ENCODE data around the gene MLX. TPM values are rescaled to one million over a fixed set of nuclear protein-coding genes. Genes with fewer than 3 reads are reported as not detected.

Gene MLX
- total RNA-seq, 1 experiment from 2014 or later = 33.7 TPM

GRCh38 chr17:42521036-42521435 lies 45.9 kb upstream of the MLX start:
- Histone ChIP-seq H3K27ac (ENCODE audit: low read depth, low read length, poor library complexity, severe bottlenecking) (no peak overlapping the region), H3K36me3 (ENCODE audit: insufficient read depth, low read length, poor library complexity, severe bottlenecking) (no peaks in the 10 kb centered on the region), H3K4me1 (ENCODE audit: insufficient read depth, low read length, poor library complexity, severe bottlenecking) (peaks cover 29% of the 10 kb centered on the region), H3K4me3 (ENCODE audit: low read depth, low read length, poor library complexity, severe bottlenecking) (no peak overlapping the region), H3K27me3 (replicated peaks; ENCODE audit: insufficient read depth, low read depth, low read length, poor library complexity) (no peaks in the 10 kb centered on the region), H3K9me3 (ENCODE audit: low read depth, low read length, poor library complexity, severe bottlenecking) (no peaks in the 10 kb centered on the region)
- BruUV-seq (replicated peaks) = no TSS peak
- intact Hi-C loops (cut with micrococcal nuclease; ENCODE audit: unreplicated experiment) = loop anchor here (10.0 kb wide), 1 partner anchor 206 kb away; no protein-coding TSS in a partner anchor
- POLR2A ChIA-PET (ENCODE audit: low non-redundant PET) = interaction anchor here (0.6 kb wide), 1 partner anchor 19 kb away, joined by 4 read pairs; no protein-coding TSS in a partner anchor
- DNase-seq (ENCODE audit: low spot score) = no peak
- CTCF ChIA-PET = no interaction called here
- TF ChIP-seq EZH2 (IDR thresholded peaks at IDR 0.05; ENCODE audit: borderline replicate concordance, low read depth, low read length, poor library complexity, severe bottlenecking) = no peak
- TF ChIP-seq CTCF (conservative IDR thresholded peaks at IDR 0.05; ENCODE audit: low read depth, low read length) = no peak

- BruUV-seq (replicated peaks) = no TSS peak
- Histone ChIP-seq H3K9me3 (ENCODE audit: low read depth, low read length, poor library complexity, severe bottlenecking) (no peaks in the 10 kb centered on the region), H3K27ac (ENCODE audit: low read depth, low read length, poor library complexity, severe bottlenecking) (no peak overlapping the region), H3K4me1 (ENCODE audit: insufficient read depth, low read length, poor library complexity, severe bottlenecking) (peaks cover 29% of the 10 kb centered on the region), H3K36me3 (ENCODE audit: insufficient read depth, low read length, poor library complexity, severe bottlenecking) (no peaks in the 10 kb centered on the region), H3K4me3 (ENCODE audit: low read depth, low read length, poor library complexity, severe bottlenecking) (no peak overlapping the region), H3K27me3 (replicated peaks; ENCODE audit: insufficient read depth, low read depth, low read length, poor library complexity) (no peaks in the 10 kb centered on the region)
- DNase-seq (ENCODE audit: low spot score) = no peak
- POLR2A ChIA-PET (ENCODE audit: low non-redundant PET) = no interaction called here
- TF ChIP-seq EZH2 (IDR thresholded peaks at IDR 0.05; ENCODE audit: borderline replicate concordance, low read depth, low read length, poor library complexity, severe bottlenecking) (no peak), CTCF (conservative IDR thresholded peaks at IDR 0.05; ENCODE audit: low read depth, low read length) (no peak)
- intact Hi-C loops (cut with micrococcal nuclease; ENCODE audit: unreplicated experiment) = loop anchor here (10.0 kb wide), 1 partner anchor 207 kb away; no protein-coding TSS in a partner anchor
- CTCF ChIA-PET = no interaction called here
Measured at GRCh38 chr17:42521666-42522262, 45.1 kb upstream of the MLX start.

- H3K27ac ChIP-seq (ENCODE audit: low read depth, low read length, poor library complexity, severe bottlenecking) = no peak overlapping the region
- peaks cover 29% of the 10 kb centered on the region for H3K4me1 ChIP-seq (ENCODE audit: insufficient read depth, low read length, poor library complexity, severe bottlenecking)
- no peak for DNase-seq (ENCODE audit: low spot score)
- intact Hi-C loops (cut with micrococcal nuclease; ENCODE audit: unreplicated experiment) = loop anchor here (10.0 kb wide), 1 partner anchor 208 kb away; no protein-coding TSS in a partner anchor
- ChIA-PET POLR2A (ENCODE audit: low non-redundant PET) (no interaction called here), CTCF (no interaction called here)
- H3K4me3 ChIP-seq (ENCODE audit: low read depth, low read length, poor library complexity, severe bottlenecking) = no peak overlapping the region
- BruUV-seq (replicated peaks) = no TSS peak
- no peaks in the 10 kb centered on the region for H3K27me3 ChIP-seq (replicated peaks; ENCODE audit: insufficient read depth, low read depth, low read length, poor library complexity)
- TF ChIP-seq EZH2 (IDR thresholded peaks at IDR 0.05; ENCODE audit: borderline replicate concordance, low read depth, low read length, poor library complexity, severe bottlenecking) (no peak), CTCF (conservative IDR thresholded peaks at IDR 0.05; ENCODE audit: low read depth, low read length) (no peak)
- H3K36me3 ChIP-seq (ENCODE audit: insufficient read depth, low read length, poor library complexity, severe bottlenecking) = no peaks in the 10 kb centered on the region
- H3K9me3 ChIP-seq (ENCODE audit: low read depth, low read length, poor library complexity, severe bottlenecking) = no peaks in the 10 kb centered on the region
Measured at GRCh38 chr17:42522263-42522790, 44.6 kb upstream of the MLX start.
